Raji (cell line): Measurements from ENCODE around the gene ZBTB8A.

Source experiments
- POLR2A ChIP-seq: IDR thresholded peaks from 2 replicates; pipeline ENCODE4 v1.6.1; 2011; ENCODE audit warnings: low read depth, low read length, control low read depth; ENCODE audit not compliant: insufficient read depth

Gene ZBTB8A

DNA sequence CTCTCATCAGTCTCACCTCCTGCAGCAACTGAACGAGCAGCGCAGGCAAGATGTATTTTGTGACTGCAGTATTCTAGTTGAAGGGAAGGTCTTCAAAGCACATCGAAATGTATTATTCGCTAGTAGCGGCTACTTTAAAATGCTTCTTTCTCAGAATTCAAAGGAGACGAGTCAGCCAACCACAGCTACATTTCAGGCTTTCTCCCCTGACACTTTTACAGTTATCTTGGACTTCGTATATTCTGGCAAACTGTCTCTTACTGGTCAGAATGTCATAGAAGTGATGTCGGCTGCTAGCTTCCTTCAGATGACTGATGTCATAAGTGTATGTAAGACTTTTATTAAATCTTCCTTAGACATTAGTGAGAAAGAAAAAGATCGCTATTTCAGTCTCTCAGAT lies 53.7 kb downstream of the ZBTB8A start:
- TF ChIP-seq POLR2A, result no peak

DNA sequence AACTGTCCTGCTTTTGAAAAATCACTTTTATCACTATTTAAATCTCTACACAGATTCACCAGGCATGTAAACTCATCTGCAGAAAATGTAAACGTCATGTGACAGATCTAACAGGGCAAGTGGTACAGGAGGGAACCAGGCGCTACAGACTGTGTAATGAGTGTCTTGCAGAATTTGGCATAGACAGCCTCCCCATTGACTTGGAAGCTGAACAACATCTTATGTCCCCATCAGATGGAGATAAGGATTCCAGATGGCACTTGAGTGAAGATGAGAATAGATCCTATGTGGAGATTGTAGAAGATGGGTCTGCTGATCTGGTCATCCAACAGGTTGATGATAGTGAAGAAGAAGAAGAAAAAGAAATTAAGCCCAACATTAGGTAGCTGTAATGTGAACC lies 60.8 kb downstream of the ZBTB8A start:
- TF ChIP-seq POLR2A, result no peak

DNA sequence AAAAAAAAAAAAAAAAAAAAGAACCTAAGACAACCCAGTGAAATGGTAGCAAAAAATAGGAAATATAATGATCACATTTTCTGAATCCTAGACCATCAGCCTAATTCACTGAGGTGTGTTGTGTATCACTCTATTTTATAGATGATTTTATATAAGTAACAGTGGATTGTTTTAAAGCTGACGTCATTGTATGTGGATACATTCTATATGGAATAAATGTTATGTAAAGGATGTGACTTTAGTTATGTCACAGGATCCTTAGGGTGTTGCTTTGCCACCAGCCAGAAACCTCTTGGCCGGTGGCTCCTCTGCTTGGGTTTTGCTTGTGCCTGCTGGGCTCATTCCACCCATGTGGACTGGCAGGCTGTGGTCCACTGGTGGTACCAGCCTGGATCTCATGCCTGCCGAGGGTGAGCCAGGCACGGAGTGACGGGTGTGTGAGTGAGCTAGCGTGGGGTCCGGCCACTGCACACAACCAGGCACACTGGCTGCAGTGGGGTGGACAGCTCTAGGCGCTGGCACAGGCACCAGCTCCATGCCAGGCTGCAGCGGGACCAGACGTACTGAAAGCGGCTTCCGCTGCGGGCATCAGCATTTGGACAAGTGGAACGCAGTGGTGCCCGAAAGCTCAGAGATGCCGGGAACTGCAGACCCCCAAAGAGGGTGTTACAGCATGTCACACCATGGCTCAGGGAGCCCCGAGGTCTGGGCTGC lies 66.6 kb downstream of the ZBTB8A start:
- TF ChIP-seq POLR2A, result no peak

DNA sequence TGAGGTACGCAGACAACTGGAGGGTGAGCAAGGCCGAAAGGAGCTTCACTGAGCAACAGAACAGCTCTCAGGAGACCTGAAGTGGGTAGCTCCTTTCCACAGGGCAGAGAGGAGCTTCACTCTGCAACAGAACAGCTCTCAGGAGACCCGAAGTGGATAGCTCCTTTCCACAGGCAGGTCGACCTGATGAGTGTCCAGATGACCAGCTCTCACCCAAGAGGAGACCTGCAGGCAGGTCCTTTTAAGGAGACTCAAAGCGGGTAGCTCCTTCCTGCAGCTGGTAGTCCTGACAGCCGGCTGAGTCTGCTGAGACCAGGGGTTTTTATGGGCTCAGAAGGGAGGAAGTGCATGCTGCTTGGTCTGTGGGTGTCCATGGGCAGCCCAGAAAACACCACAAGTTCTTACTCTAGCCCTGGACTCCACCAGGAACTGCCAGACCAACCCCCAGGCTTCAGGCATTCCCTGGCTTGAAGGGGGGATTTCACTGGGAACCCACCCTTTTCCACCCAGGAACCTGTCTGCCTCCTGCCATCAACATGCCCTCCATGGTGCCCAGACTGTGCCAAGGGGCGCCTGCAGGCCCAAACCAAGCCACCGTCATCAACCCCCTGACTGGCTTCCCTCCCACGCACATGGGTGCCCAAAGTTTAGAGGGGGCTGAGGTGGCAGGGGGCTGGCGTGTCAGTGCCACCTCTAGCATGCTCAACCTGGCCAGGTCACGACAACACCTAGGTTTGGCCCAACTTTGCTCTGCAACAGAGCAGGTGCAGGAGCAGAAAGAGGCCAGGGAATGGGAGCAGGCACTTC lies 67.5 kb downstream of the ZBTB8A start:
- TF ChIP-seq POLR2A, result no peak

DNA sequence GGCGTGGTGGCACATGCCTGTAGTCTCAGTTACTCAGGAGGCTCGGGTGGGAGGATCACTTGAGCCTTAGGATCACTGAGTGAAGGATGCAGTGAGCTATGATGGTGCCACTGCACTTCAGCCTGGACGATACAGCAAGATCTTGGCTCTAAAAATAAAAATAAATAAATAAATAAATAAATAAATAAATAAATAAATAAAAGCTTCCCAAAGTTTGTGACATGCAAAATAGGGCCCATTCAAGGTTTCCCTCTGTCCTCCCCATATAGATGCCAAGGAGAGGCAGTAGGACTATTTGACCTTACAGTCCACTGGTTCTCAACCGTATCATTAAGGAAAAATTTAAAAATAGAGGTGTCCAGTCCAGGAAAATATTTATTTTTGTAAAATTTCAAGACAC lies 70.0 kb downstream of the ZBTB8A start:
- TF ChIP-seq POLR2A, result no peak

DNA sequence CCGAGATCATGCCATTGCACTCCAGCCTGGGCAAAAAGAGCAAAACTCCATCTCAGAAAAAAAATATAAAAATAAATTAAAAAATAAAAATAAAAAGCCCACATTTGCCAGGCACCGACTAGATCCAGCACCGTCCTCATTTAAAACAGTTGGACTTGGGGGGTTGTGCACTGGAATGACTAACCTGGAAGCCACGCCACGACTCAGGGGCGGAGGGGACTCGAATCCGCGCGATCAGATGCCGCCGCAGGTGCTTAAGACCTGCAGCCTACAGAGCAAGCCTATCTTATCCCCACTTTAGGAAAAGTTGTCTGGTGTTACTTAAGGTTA lies 72.6 kb downstream of the ZBTB8A start:
- no peak for TF ChIP-seq POLR2A

DNA sequence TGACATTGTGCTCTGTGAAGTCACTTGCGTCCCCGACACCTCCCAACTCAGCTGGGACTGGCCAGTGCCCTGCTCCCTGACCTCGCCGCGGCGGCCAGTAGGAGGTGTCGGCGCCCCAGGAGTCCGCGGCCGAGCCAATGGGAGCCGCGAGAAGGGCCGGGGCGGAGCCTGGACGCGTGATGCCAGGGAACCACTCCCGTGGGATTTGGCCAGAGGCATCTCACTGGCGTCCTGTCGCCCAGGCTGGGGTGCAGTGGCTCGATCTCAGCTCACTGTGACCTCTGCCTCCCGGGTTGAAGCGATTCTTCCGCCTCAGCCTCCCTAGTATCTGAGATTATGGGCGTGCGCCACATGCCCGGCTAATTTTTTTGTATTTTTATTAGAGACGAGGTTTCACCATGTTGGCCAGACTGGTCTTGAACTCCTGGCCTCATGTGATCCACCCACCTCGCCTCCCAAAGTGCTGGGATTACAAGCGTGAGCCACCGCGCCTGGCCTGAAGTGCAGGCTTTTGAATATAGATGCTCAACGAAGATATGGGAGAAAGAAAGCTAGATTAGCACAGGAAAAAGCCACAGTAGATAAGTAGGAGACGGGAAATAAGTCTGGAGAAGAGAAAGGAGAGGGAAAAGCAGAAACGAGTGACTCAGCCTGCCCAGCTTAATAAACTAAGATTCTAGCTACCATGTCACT lies 73.1 kb downstream of the ZBTB8A start:
- TF ChIP-seq POLR2A, result no peak

DNA sequence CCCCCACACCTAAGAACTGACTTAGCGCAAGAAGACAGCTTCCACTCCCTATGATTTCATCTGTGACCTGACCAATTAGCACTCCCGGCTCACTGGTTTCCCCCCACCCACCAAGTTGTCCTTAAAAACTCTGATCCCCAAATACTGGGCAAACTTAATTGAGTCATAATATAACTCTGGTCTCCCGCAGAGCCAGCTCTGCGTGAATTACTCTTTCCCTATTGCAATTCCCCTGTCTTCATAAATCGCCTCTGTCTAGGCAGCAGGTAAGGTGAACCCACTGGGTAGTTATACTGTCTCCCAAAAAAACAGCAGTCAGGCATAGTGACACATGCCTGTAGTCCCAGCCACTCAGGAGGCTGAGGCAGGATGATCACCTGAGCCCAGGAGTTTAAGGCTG lies 74.2 kb downstream of the ZBTB8A start:
- TF ChIP-seq POLR2A, result no peak

DNA sequence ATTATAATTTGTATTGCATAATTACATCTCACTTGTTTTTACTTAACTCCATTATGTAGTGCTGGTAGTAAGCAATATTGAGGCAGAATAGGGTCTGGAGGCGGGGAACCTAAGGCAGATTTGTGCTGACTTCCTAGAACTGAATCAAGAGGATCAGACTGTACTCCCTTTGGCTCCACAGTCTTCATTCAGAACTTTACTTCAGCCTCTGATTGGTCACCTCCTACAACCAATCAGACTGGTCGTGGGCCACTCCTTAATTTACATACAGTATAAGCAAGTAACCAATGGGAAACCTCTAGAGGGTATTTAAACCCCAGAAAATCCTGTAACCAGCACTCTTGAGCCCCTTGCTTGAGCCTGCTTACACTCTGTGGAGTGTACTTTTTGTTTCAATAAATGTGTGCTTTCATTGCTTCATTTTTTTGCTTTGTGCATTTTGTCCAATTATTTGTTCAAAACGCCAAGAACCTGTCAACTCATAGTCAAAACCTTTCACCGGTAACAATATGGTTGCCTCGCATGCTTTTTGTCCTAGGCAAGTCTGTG lies 79.5 kb downstream of the ZBTB8A start:
- no peak for TF ChIP-seq POLR2A

DNA sequence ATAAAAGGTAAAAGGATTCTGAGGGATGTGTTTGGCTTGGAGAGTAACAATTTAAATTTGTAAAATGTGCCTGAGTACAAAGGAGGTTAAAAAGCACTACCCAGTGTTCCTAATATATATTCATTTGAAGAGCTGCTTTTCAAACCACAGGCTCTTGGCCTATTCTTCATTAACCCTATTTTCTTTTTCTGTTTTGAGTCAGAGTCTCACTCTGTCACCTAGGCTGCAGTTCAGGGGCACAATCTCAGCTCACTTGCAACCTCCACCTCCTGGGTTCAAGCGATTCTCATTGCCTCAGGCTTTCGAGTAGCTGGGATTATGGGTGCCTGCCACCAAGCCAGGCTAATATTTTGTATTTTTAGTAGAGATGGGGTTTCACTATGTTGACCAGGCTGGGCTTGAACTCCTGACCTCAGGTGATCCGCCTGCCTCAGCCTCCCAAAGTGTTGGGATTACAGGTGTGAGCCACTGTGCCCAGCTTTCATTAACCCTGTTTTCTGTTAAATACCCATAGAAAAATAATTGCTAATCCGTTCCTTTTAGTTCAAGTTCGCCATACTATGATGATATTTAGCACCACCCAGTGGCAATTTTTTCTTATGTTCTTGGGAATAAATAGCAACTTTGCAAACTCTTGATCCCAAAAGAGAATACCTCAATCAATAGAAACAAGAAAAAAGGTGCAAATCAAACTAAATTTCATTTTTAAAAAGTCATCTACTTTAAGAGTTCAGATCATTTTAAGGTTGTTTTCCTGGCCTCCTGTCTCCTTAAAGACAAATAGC lies 80.7 kb downstream of the ZBTB8A start:
- TF ChIP-seq POLR2A, result no peak

DNA sequence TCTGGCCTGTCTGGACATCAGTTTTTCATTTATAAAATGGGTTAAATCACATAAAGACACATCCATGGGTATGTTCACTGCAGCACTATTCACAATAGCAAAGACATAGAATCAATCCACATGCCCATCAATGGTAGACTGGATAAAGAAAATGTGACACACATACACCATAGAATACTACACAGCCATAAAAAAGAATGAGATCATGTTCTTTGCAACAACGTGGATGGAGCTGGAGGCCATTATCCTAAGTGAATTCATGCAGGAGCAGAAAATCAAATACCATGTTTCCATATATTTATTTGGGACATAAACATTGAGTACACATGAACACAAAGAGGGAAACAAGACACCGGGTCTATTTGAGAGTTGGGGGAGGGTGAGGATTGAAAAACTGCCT lies 83.0 kb downstream of the ZBTB8A start:
- no peak for TF ChIP-seq POLR2A

DNA sequence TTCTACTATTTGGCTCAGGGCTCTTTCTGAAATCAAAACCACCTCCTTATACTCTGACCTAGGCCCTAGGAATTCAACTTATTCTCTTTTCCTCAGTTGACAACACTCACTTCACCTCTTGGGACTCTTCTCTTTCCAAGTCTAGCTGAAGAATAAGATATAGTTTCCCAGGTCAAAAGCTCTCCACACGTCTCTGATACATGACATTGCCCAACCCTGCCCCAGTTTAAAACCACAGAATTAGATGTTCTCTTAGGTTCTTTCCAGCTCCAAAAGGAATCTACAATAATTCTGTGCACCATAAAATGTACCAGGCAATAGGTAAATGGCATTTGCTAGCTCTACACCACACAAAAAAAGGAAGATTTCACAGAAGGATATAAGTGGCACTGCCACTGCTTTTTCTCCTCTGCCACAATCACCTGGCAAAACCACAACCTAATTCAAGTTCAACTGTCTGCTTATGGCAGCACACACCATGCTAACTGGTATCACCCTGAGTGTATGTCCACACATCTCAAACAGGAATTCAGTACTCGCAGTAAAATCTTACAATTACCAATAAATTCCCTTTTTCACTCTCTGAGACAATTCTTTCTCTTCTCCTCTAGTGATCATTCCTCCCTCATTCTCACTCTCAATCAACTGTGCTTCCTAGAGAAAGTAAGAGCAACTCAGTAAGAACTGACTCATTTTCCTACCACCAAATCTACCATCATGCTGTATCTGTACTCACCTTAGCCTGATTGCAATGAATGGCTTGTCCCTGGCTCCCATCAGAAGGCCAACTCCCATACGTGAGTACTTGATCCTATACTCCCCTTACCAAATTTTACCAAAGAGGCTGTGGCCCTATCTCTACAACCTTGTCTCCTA lies 83.8 kb downstream of the ZBTB8A start:
- no peak for TF ChIP-seq POLR2A

DNA sequence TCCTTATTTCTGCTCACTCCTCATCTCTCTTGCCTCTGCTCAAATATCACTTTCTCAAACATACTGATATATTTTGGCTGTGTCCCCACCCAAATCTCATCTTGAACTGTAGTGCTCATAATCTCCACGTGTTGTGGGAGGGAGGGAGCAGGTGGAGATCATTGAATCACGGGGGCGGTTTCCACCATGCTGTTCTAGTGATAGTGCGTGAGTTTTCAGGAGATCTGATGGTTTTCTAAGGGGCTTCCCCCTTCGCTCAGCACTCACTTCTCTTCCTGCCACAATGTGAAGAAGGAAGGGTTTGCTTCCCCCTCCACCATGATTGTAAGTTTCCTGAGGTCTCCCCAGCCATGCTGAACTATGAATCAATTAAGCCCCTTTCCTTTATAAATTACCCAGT lies 84.5 kb downstream of the ZBTB8A start:
- TF ChIP-seq POLR2A, result no peak

DNA sequence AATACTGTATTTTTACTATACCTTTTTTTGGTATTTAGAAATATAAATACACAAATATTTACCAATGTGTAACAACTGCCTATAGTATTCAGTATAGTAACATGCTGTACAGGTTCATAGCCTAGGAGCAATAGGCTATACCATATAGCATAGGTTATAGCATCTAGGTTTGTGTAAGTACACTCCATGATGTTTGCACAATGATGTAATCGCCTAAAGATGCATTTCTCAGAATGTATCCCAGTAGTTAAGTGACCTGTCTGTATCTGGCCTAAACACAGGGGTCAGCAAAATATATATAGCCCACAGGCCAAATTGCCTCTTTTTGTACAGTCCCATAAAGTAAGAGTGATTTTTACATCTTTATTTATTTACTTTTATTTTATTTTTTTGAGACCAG lies 86.9 kb downstream of the ZBTB8A start:
- no peak for TF ChIP-seq POLR2A
